K562 (cell line): Measurements from ENCODE around the gene SHISAL1. TPM values are rescaled to one million over a fixed set of nuclear protein-coding genes. Genes with fewer than 3 reads are reported as not detected.
"Not testable (repeated sequence)": the region's sequence is repeated elsewhere in the genome, so short reads cannot be mapped to it uniquely, and the experiment has no call there.

Experiments used
- ATAC-seq: fragments of 200-7000 bp; cut with Tn5 transposase; 3 replicates; pipeline ENCODE4 v1.9.1; 2020; ENCODE audit warnings: moderate library complexity
- BruUV-seq: library from RNA; stranded (reverse); fragments of 400-500 nt; replicated peaks from 2 replicates; lab custom pipeline; 2021; lab: Mats Ljungman, UMichigan
- CTCF ChIA-PET: fragments of 300-600 bp; formaldehyde crosslinking; extraction: SDS; loops from one replicate; lab custom pipeline; 2021; ENCODE audit warnings: low intra/inter-chr PET ratio; lab: Yijun Ruan, JAX
- POLR2A ChIA-PET: fragments of 300-600, 350-650 bp; sonication (Branson Sonifier 250); formaldehyde crosslinking; extraction: SDS; loops from one replicate; lab custom pipeline; 2021; ENCODE audit warnings: antibody characterized with exemption, inconsistent platforms; lab: Yijun Ruan, JAX
- DNase-seq, 4 experiments: peaks; one replicate each; pipeline versions ENCODE4 v3.0.0 to v3.0.0-alpha.2; 2011 to 2018; ENCODE audit warnings: low spot score in 3 of 4, mixed read lengths in 3 of 4; ENCODE audit errors: extremely low read depth in 1 of 4
- FAIRE-seq: peaks from 2 replicates; lab custom pipeline; 2011; peaks lifted over from hg19 to GRCh38; lab: Jason Lieb, UNC
- H2AFZ ChIP-seq: 2 replicates; pipeline ENCODE4 v1.6.0; 2011; ENCODE audit warnings: low read depth, low read length, control low read depth, inconsistent platforms
- H3K27ac ChIP-seq: fragments of 200-600 bp; 3 replicates; pipeline ENCODE4 v1.8.0; 2011; ENCODE audit warnings: low read depth, mild to moderate bottlenecking, control low read depth, inconsistent platforms, low read length, moderate library complexity, mixed read lengths; ENCODE audit errors: extremely low read depth
- H3K27me3 ChIP-seq, 2 experiments: fragments of 300-600 bp in 1 of 2; 2 replicates in 1 of 2; 3 replicates in 1 of 2; pipeline versions ENCODE4 v1.6.0 to v1.8.0; 2011; ENCODE audit warnings: inconsistent platforms in 2 of 2, low read length in 2 of 2, mild to moderate bottlenecking in 1 of 2, mixed read lengths in 1 of 2, moderate library complexity in 1 of 2; ENCODE audit not compliant: control insufficient read depth in 2 of 2, insufficient read depth in 2 of 2
- H3K36me3 ChIP-seq: fragments of 300-600 bp; 3 replicates; pipeline ENCODE4 v1.8.0; 2011; ENCODE audit warnings: mild to moderate bottlenecking, low read length, inconsistent platforms; ENCODE audit not compliant: control insufficient read depth, insufficient read depth
- H3K4me1 ChIP-seq, 2 experiments: fragments of 200-600 bp in 1 of 2; replicated peaks in 1 of 2; 2 replicates in 1 of 2; 3 replicates in 1 of 2; pipeline versions ENCODE4 v1.5.1 to v1.8.0; 2011; ENCODE audit warnings: inconsistent platforms in 2 of 2, low read length in 2 of 2, mild to moderate bottlenecking in 1 of 2, mixed read lengths in 1 of 2, moderate library complexity in 1 of 2; ENCODE audit not compliant: control insufficient read depth in 2 of 2, insufficient read depth in 2 of 2
- H3K4me2 ChIP-seq: 2 replicates; pipeline ENCODE4 v1.6.1; 2011; ENCODE audit warnings: low read length, control low read depth, inconsistent platforms, mixed read lengths; ENCODE audit not compliant: insufficient read depth
- H3K4me3 ChIP-seq: fragments of 200-600 bp; sonication (generic), shearing (Covaris generic); 2 replicates; pipeline ENCODE4 v1.5.1; 2016; ENCODE audit warnings: control low read depth, inconsistent platforms
- H3K79me2 ChIP-seq: fragments of 200-600 bp; 3 replicates; pipeline ENCODE4 v1.8.0; 2011; ENCODE audit warnings: low read length, inconsistent platforms; ENCODE audit not compliant: control insufficient read depth, insufficient read depth
- H3K9ac ChIP-seq, 2 experiments: 2 replicates each; pipeline versions ENCODE4 v1.6.0 to v1.6.1; 2011; ENCODE audit warnings: low read depth in 2 of 2, low read length in 2 of 2, control low read depth in 1 of 2, inconsistent platforms in 1 of 2, mild to moderate bottlenecking in 1 of 2, mixed read lengths in 1 of 2; ENCODE audit not compliant: insufficient read depth in 1 of 2
- H3K9me1 ChIP-seq: one replicate; pipeline ENCODE4 v1.6.0; 2011; ENCODE audit warnings: inconsistent platforms, mild to moderate bottlenecking, low read length, moderate library complexity; ENCODE audit not compliant: control insufficient read depth, insufficient read depth
- H3K9me3 ChIP-seq: replicated peaks from 2 replicates; pipeline ENCODE4 v1.5.1; 2011; ENCODE audit warnings: low read depth, low read length, inconsistent platforms; ENCODE audit not compliant: control insufficient read depth, insufficient read depth
- H4K20me1 ChIP-seq: replicated peaks from 2 replicates; pipeline ENCODE4 v1.6.1; 2011; ENCODE audit warnings: low read length, inconsistent platforms, mixed read lengths; ENCODE audit not compliant: control insufficient read depth, insufficient read depth
- NONO ChIP-seq, 2 experiments: fragments of 200-400 bp in 1 of 2; fragments of 450-650 bp in 1 of 2; formaldehyde crosslinking in 1 of 2; IDR thresholded peaks; 2 replicates each; pipeline ENCODE4 v1.6.1; 2017; ENCODE audit warnings: low read depth in 2 of 2, mild to moderate bottlenecking in 2 of 2, moderate library complexity in 2 of 2, low read length in 1 of 2
- THRB ChIP-seq: fragments of 450-650 bp; formaldehyde crosslinking; conservative IDR thresholded peaks from 2 replicates; pipeline ENCODE4 v1.4.0; 2022; ENCODE audit warnings: mild to moderate bottlenecking, missing genetic modification characterization
- ZNF584 ChIP-seq: fragments of 200-800 bp; sonication (Bioruptor generic); IDR thresholded peaks from 2 replicates; pipeline ENCODE4 v1.6.1; 2016; ENCODE audit warnings: low read depth, mild to moderate bottlenecking, missing genetic modification characterization, missing compliant biosample characterization
- WGBS: fragments of 100-300 bp; shearing (Covaris generic); methylation state at CpG from one replicate; pipeline ENCODE4 v1.1.6; 2016; ENCODE audit warnings: low coverage, mixed read lengths; ENCODE audit not compliant: insufficient coverage; ENCODE audit errors: missing lambda C conversion rate; 5-methylcytosine and 5-hydroxymethylcytosine counted together
- in situ Hi-C: fragments of 300-500 bp; cut with MboI; formaldehyde crosslinking; loops from 4 replicates; pipeline ENCODE4 v1.15.0; 2018; ENCODE audit warnings: inconsistent platforms, mixed read lengths
- intact Hi-C: fragments of 100-400 bp; cut with micrococcal nuclease; formaldehyde crosslinking; loops from 2 replicates; pipeline ENCODE4 v1.14.2; 2022
- polyA plus RNA-seq, 8 experiments: library from polyadenylated mRNA; depleted of rRNA in 4 of 8; stranded (reverse) in 5 of 8; unstranded in 3 of 8; fragments of >200 nt; fragmentation: Nextera tagmentation in 2 of 8; fragmentation: Illumina TruSeq in 1 of 8; extraction: Ambion mirVana in 2 of 8; extraction: Trizol in 1 of 8; gene quantifications; 2 replicates each; pipeline versions ENCODE4 v1.2.1 to v1.2.3, GENCODE V29; 2011 to 2014; ENCODE audit warnings: inconsistent platforms in 1 of 8, missing spikeins in 1 of 8
- total RNA-seq, 7 experiments: library from RNA; depleted of rRNA in 6 of 7; stranded (reverse); fragments of >200 nt in 6 of 7; fragmentation: Illumina TruSeq in 2 of 7; extraction: Trizol in 2 of 7; gene quantifications; 2 replicates each; pipeline versions ENCODE4 v1.2.1 to v1.2.3, GENCODE V29; 2011 to 2021; ENCODE audit warnings: low replicate concordance in 1 of 7

The SHISAL1 gene
- total and polyA plus RNA-seq, 9 of the 15 experiments (the other 6 are each of a cell fraction or from before 2014, with no cell fraction given), result not detected

- TF ChIP-seq NONO (IDR thresholded peaks at IDR 0.05; ENCODE audit: low read depth in 2 of 2, low read length in 1 of 2) (no peak), THRB (CRISPR knock-in tag) (no peak), ZNF584 (CRISPR knock-in tag) (no peak)
- TF ChIP-seq, all 486 proteins: peak for 0
Measured at GRCh38 chr22:44304354-44304753, 8.4 kb downstream of the SHISAL1 start (continued).

GRCh38 chr22:44302363-44302762 lies 10.4 kb downstream of the SHISAL1 start:
- WGBS, result 3% methylated on average over 6 of the region's 10 CpGs
- ATAC-seq, CTCF ChIA-PET: not testable (repeated sequence)

More at GRCh38 chr22:44302363-44302762, 10.4 kb downstream of the SHISAL1 start:
- H3K9me3 ChIP-seq, H3K27me3 ChIP-seq, FAIRE-seq, H4K20me1 ChIP-seq, H3K9ac ChIP-seq, POLR2A ChIA-PET, H3K4me2 ChIP-seq, H3K9me1 ChIP-seq, in situ Hi-C loops, H3K36me3 ChIP-seq, H3K4me1 ChIP-seq, H3K79me2 ChIP-seq, intact Hi-C loops, BruUV-seq, H3K27ac ChIP-seq, DNase-seq, H2AFZ ChIP-seq, H3K4me3 ChIP-seq: not testable (repeated sequence)
